ENCODE measurements around the gene TSEN34. TPM values are rescaled to one million over a fixed set of nuclear protein-coding genes. Genes with fewer than 3 reads are reported as not detected.

The TSEN34 gene
- total and polyA plus RNA-seq, 2 experiments from 2014 or later: 36.6 to 53.4 TPM

DNA sequence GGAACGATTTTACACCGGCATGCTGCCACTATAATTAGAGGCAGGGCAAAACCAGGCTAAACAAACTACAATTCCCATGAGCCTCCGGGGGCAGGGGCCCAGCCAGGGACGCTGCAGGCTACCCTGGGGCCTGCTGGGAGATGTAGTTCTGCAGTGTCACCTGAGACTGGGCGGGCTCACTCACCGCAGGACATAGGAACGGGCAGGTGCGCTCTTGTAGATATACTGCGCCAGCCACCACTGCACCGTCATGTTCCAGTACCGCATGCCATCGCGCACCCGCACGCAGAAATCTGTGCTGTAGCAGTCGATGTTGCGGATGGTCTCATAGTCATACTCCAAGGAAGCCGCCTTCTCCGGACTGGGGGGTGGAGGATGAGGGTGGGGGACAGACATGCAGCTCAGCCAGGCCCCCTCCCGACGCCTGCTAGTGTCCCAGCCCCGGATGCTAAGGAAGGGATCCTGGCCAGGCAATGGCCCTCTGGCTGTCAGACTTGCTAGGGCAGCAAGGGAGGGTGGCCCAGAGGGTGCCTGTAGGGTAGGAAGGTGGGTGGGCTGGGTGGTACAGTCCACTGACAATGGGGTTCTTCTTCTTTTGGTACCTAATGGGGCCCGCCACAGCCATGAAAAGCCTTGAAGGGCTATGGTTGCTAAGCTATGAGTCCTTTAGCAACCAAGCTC, 12.4 kb upstream of the TSEN34 start (continued):
- TF ChIP-seq, protein P1, sequence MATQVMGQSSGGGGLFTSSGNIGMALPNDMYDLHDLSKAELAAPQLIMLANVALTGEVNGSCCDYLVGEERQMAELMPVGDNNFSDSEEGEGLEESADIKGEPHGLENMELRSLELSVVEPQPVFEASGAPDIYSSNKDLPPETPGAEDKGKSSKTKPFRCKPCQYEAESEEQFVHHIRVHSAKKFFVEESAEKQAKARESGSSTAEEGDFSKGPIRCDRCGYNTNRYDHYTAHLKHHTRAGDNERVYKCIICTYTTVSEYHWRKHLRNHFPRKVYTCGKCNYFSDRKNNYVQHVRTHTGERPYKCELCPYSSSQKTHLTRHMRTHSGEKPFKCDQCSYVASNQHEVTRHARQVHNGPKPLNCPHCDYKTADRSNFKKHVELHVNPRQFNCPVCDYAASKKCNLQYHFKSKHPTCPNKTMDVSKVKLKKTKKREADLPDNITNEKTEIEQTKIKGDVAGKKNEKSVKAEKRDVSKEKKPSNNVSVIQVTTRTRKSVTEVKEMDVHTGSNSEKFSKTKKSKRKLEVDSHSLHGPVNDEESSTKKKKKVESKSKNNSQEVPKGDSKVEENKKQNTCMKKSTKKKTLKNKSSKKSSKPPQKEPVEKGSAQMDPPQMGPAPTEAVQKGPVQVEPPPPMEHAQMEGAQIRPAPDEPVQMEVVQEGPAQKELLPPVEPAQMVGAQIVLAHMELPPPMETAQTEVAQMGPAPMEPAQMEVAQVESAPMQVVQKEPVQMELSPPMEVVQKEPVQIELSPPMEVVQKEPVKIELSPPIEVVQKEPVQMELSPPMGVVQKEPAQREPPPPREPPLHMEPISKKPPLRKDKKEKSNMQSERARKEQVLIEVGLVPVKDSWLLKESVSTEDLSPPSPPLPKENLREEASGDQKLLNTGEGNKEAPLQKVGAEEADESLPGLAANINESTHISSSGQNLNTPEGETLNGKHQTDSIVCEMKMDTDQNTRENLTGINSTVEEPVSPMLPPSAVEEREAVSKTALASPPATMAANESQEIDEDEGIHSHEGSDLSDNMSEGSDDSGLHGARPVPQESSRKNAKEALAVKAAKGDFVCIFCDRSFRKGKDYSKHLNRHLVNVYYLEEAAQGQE (IDR thresholded peaks at IDR 0.05; ENCODE audit: unreplicated experiment): no peak
- TF ChIP-seq STAT1 (IDR thresholded peaks at IDR 0.05; ENCODE audit: unreplicated experiment) (no peak), ZNF114 (CRISPR knock-in tag; IDR thresholded peaks at IDR 0.05) (no peak), ZNF331 (CRISPR knock-in tag; IDR thresholded peaks at IDR 0.05; ENCODE audit: low read depth) (no peak)

DNA sequence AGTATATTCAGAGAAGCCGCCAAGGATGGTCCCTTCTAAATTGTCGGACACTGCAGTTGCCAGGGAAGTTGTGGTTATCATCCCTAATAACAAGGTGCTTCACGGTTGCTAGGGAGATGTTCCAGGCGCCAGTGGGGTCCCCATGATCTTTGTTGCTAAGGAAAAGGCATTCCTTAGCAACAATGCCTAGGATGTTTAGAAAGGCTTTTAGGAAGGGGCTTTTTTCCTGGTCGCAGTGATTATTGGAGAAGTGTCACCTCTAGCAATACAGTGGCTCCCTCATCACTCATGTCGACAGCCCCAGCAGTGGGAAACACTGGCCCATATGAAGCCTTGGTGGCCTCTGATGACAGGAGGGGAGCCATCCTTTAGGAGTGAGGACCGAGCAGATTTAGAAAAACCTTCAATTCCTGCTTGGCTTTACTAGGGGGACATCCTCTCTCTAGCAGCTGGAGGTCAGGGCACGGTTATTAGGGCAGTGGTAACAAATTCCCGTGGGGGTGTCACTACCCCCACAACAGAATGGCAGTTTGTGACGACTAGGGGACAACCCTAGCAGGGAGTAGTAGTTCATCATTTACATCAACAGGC, 11.8 kb upstream of the TSEN34 start:
- no peak overlapping the region for H3K4me3 Mint-ChIP-seq
- Histone ChIP-seq H3K4me3 (no peak overlapping the region), H3K27ac (ENCODE audit: low read depth) (no peak overlapping the region), H3K27me3 (ENCODE audit: insufficient read depth) (no peaks in the 10 kb centered on the region), H2AFZ (no peak overlapping the region), H3F3A (replicated peaks; ENCODE audit: low read depth) (peaks cover 7% of the 10 kb centered on the region), H3K36me3 (ENCODE audit: insufficient read depth) (peaks cover 9% of the 10 kb centered on the region; the same call in 1 of the 2 replicates), H3K4me1 (ENCODE audit: insufficient read depth) (no peaks in the 10 kb centered on the region; the same call in 1 of the 2 replicates), H3K9me2 (ENCODE audit: insufficient read depth) (no peaks in the 10 kb centered on the region), H3K79me2 (replicated peaks; ENCODE audit: insufficient read depth) (no peaks in the 10 kb centered on the region), H4K20me1 (replicated peaks; ENCODE audit: insufficient read depth) (peaks cover 13% of the 10 kb centered on the region), H3K4me2 (peak overlapping the region; percentile 65; the same call in 1 of the 2 replicates)
- ATAC-seq (no peak), DNase-seq (ENCODE audit: low spot score) (no peak)
- peak overlapping the region; percentile 74; the same call in 1 of the 2 replicates for H3K27ac Mint-ChIP-seq
- H3K36me3 Mint-ChIP-seq (ENCODE audit: low read depth): peaks cover 36% of the 10 kb centered on the region
- TF ChIP-seq, protein P1 (IDR thresholded peaks at IDR 0.05; ENCODE audit: unreplicated experiment): no peak
- TF ChIP-seq EZH2 (IDR thresholded peaks at IDR 0.05; ENCODE audit: low read depth, unreplicated experiment) (no peak), JUNB (IDR thresholded peaks at IDR 0.05; ENCODE audit: unreplicated experiment) (no peak), ZNF114 (CRISPR knock-in tag; IDR thresholded peaks at IDR 0.05) (no peak)
- TF ChIP-seq, protein P2, sequence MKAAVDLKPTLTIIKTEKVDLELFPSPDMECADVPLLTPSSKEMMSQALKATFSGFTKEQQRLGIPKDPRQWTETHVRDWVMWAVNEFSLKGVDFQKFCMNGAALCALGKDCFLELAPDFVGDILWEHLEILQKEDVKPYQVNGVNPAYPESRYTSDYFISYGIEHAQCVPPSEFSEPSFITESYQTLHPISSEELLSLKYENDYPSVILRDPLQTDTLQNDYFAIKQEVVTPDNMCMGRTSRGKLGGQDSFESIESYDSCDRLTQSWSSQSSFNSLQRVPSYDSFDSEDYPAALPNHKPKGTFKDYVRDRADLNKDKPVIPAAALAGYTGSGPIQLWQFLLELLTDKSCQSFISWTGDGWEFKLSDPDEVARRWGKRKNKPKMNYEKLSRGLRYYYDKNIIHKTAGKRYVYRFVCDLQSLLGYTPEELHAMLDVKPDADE (IDR thresholded peaks at IDR 0.05): no peak
- H3K4me1 Mint-ChIP-seq: peaks cover 14% of the 10 kb centered on the region
- H3K9me3 Mint-ChIP-seq: no peaks in the 10 kb centered on the region; the same call in 2 of the 3 replicates
- H3K27me3 Mint-ChIP-seq (ENCODE audit: insufficient read depth, low read depth, poor library complexity): peaks cover 23% of the 10 kb centered on the region

Data from GM23338 (cell line).